Stimulated activated CD8-positive, alpha-beta memory T cell treated with anti-CD3 and anti-CD28 coated beads, Interleukin-15, amount 100 ng/mL, for 24 hours (primary cell): Measurements from ENCODE around the gene DAPK1.

Source experiments
- DNase-seq: peaks from one replicate; pipeline ENCODE4 v3.0.0-alpha.2; 2020; ENCODE audit warnings: low read depth

The DAPK1 gene

DNA sequence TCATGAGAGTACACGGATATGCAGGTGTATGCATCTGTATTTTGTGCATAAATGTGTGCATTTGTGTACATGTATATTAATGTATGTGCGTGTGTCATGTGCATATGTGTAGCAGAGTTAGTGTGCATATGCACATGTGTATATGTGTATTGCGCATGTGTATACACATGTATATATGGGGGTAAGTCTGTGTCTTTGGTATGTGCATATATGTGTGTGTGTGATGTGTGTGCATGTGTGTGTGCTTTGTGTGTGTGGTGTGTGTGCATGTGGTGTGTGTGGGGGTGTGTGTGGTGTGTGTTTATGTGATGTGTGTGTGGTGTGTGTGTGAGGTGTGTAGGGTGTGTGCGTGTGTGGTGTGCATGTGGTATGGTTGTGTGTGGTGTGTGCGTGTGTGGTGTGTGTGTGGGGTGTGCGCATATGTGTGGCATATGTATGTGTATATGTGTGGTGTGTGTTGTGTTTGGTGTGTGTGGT lies 215.2 kb downstream of the DAPK1 start:
- no peak for DNase-seq

GRCh38 chr9:87713278-87713987 lies 215.8 kb downstream of the DAPK1 start:
- DNase-seq: no peak

- no peak for DNase-seq
These were observed 216.3 kb downstream of the DAPK1 start for GRCh38 chr9:87713988-87714330.

DNA sequence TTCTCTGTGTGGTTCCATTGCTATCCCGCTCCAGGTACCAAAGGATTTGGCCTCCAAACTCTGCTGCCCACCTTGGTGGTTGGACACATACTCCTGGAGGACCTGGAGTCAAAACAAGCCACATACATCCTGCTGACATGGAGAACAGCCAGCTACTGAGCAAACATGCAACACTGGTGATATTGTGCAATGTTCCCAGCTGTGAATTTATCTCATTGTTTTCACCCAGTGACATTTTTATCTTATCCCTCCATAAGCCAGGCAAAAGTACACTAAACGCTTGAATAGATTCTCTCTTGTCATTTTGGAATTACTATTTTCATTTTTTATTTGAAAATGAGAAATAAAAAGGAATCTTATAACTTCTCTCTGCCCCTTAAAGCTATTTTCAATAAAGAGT lies 217.2 kb downstream of the DAPK1 start:
- DNase-seq: no peak

- DNase-seq: no peak
These were observed 218.5 kb downstream of the DAPK1 start for GRCh38 chr9:87716141-87716540.

DNA sequence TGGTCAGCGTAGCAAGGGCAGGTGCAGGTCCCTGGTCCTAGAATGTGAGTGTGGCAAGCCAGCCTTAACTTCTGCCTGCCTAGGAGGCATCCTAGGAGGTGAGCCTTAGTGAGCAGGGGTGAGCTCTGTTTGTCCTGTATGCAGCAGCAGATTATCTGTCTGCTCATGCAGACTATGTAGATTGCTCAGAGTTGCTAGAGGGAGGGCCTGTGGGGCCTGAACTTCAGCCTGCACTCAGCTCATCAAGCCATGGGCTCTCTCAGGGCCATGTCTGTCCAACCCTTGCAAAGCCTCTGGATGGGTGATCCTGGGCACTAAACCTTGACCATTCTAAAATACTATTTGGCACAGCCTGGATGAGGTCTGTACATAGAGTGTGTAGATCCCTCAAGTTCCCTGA lies 219.8 kb downstream of the DAPK1 start:
- DNase-seq: no peak

- no peak for DNase-seq
These were observed 220.6 kb downstream of the DAPK1 start for GRCh38 chr9:87718231-87718630.

- no peak for DNase-seq
These were observed 221.4 kb downstream of the DAPK1 start for GRCh38 chr9:87718852-87719612.

GRCh38 chr9:87720173-87720572 lies 222.5 kb downstream of the DAPK1 start:
- no peak for DNase-seq

DNA sequence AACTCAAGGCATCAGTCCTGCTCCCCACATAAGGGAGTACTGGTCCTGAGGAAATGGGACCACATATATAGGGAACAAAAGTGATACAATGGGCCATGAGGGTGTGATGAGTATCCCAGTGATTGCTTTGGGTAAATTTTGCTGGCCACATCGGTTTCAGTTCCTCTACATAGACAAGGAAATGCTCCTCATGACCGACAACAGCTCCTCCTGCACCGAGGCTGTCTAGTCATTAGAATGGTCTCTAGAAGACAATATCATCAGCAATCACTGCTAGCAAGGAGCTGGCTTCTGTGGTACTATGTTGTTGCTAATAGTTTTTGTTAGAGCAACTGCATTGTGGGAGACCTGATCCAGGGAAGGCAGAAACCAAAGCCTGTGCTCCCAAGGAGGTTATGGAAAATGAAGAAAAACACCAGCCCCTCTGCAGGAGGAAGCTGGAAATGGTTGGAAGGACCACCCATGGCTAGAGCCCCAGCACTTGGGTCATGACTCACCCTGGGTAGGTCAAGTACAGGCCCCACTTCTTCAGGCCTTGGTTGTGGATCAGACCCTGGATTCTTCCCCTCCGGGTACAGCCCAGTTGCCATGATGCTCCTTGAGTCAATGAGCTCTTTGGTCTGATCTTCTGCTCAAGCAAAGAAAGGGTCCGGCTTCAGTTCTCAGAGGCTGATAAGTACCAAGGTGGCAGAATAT lies 224.9 kb downstream of the DAPK1 start:
- DNase-seq: no peak

- no peak for DNase-seq
These were observed 227.8 kb downstream of the DAPK1 start for GRCh38 chr9:87725356-87725899.

DNA sequence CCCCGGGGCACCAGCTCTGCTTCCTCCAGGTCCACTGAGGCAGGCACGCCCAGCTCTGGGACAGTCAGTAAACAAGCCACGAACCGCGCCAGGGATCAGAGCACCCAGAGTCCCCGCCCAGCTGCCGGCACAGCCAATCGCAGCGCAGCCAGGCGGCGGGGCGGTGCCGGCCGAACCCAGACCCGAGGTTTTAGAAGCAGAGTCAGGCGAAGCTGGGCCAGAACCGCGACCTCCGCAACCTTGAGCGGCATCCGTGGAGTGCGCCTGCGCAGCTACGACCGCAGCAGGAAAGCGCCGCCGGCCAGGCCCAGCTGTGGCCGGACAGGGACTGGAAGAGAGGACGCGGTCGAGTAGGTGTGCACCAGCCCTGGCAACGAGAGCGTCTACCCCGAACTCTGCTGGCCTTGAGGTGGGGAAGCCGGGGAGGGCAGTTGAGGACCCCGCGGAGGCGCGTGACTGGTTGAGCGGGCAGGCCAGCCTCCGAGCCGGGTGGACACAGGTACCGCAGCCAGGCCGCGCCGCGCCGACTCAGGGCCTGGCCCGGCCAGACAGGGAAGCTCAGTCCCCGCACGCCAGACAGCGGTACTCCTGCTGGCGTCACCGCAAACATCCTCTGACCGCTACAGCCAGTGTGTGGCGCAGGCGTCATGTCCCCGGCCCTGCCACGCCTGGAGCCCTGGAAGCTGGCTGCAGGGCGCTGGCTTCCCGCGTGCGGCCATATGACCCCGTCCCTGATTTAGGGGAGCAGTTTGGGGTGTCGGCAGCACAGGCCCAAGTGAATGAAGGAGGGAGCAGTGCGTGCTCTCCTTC lies 228.4 kb downstream of the DAPK1 start, which contains the start of gene CTSL:
Gene CTSL, plus strand, starts transcription at position 220 of the 810 bp plus-strand sequence. CDS start 1,485 bp downstream, outside the sequence.
- no peak for DNase-seq

DNA sequence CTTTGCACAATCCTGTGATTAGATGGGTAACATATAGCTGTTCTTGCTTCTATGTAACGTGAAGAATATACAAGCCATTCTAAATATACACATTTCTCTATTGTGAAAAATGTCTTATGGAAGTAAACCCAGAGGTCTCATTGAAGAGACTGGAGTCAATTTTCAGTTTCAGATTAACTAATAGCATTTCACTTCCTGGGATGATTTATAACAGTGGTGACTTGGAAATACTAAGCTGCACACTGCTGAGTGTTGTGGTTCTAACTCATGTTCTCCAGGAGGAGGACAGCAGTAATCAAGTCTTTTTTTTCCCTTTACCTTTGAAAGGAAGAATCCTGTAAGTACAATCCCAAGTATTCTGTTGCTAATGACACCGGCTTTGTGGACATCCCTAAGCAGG lies 231.6 kb downstream of the DAPK1 start:
- no peak for DNase-seq

GRCh38 chr9:87731321-87731720 lies 233.7 kb downstream of the DAPK1 start:
- no peak for DNase-seq

- no peak for DNase-seq
These were observed 234.7 kb downstream of the DAPK1 start for GRCh38 chr9:87732344-87732743.

DNA sequence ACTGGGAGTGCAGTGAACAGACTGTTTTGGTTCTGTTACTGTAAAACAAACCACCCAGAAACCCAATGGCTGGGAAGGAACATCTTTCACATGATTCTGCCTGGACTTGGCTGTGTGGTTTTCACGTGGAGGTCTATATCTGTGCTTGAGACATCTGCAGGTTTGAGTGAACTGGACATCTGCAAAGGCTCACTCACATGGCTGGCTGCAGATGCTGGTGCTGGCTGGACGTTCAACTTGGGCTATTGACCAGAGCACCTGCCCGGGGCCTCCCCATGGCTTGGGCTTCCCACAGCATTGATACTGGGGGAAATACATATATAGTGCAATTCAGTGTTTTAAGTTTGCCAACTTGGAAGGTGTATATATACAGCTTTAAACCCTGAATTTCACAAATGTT lies 235.1 kb downstream of the DAPK1 start:
- DNase-seq: no peak

DNA sequence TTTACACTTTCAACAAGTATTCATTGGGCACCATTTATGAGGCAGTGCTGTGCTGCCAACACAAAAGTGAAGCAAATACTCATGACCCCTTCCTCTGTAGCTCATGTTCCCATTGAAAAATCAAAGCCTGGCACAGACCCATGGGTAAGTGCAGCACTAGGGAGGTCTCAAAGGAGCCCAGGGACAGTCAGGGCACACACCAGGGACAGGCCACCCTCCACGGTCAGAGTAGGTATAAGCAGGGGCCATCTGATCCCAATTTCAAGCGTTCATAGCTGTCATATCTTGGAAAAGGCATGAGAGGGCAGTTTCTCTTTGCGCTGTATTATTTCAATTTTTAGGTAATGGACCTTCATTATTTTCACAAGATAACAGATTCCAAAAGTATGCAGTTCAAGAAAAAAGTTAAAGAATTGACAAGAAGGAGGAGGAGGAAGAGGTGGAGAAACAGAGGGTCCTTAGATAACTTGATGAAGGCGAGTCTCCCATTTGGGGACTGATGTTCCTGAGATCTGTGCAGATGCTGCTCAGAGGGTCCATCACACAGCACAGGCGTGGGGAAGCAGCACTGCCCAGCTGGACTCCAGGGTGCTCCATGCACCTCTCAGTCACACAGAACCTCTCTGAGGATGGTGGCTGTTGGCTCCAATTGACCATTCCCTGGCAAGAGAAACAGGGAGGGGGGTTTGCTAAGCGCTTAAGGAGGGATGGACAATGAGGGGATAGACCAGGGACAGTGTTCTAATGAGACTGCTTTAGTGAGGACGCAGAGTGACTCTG lies 235.8 kb downstream of the DAPK1 start:
- DNase-seq: no peak

DNA sequence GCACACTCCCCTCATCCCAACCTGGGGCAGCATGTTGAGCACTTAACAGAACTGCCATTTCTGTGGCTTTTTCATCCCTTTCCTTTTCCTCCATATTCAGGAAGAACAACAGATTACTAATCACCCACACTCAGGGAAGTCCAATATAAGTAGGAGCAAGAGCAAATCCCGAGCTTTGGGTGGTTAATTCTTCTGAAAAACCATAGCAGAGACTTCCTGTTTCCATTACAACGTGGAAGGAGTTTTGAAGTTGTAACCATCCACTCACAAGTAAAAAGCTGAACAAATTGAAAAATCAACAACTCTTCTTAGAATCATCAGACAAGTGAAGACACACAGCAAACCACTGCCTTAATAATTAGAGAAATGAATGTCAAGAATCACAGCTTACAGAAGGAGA lies 236.4 kb downstream of the DAPK1 start:
- DNase-seq: no peak

- no peak for DNase-seq
These were observed 241.9 kb downstream of the DAPK1 start for GRCh38 chr9:87739546-87739945.

DNA sequence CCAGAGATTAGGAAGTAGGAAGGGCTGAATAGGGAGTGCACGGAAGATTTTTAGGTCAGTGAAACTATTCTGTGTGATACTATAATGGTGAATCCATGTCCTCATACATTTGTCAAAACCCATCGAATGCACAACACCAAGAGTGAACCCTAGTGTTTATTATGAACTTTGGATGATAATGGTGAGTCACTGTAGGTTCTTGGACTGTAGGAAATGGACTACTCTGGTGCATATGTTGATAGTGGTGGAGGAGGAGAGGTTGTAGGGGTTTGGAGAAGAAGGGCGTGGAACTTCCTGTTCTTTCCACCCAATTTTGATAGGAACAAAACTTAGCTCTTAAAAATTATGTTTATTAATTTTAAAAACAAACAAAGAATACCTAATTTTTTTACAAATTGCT lies 242.5 kb downstream of the DAPK1 start:
- DNase-seq: no peak

- no peak for DNase-seq
These were observed 243.7 kb downstream of the DAPK1 start for GRCh38 chr9:87741326-87741725.
